SK-N-SH (cell line): ENCODE measurements around the gene PASK. TPM values are rescaled to one million over a fixed set of nuclear protein-coding genes. Genes with fewer than 3 reads are reported as not detected.

Source experiments
- CTCF ChIA-PET: fragments of 300-600, 350-600 bp; formaldehyde crosslinking; extraction: SDS; loops from one replicate; lab custom pipeline; 2021; lab: Yijun Ruan, JAX
- POLR2A ChIA-PET: fragments of 350-600 bp; sonication (Branson Sonifier 250); formaldehyde crosslinking; extraction: SDS; loops from one replicate; lab custom pipeline; 2020; ENCODE audit warnings: antibody characterized with exemption, inconsistent platforms; lab: Yijun Ruan, JAX
- DNase-seq: peaks from one replicate; pipeline ENCODE4 v3.0.0; 2012
- H2AFZ ChIP-seq: fragments of 200-600 bp; sonication (generic); 2 replicates; pipeline ENCODE4 v1.8.1; 2016; ENCODE audit warnings: antibody characterized with exemption, mild to moderate bottlenecking, low read depth
- H3F3A ChIP-seq: fragments of 200-600 bp; sonication (generic); replicated peaks from 2 replicates; pipeline ENCODE3; 2016; ENCODE audit warnings: antibody characterized with exemption, mild to moderate bottlenecking; ENCODE audit not compliant: insufficient read depth
- H3K27ac ChIP-seq, 2 experiments: fragments of 200-500 bp in 1 of 2; fragments of 200-600 bp in 1 of 2; sonication (Bioruptor generic) in 1 of 2; sonication (generic), shearing (Covaris generic) in 1 of 2; 2 replicates each; pipeline versions ENCODE4 v1.5.1 to v1.6.1; 2014 to 2016; ENCODE audit warnings: low read depth in 2 of 2, inconsistent platforms in 1 of 2, low read length in 1 of 2, mild to moderate bottlenecking in 1 of 2, mixed read lengths in 1 of 2
- H3K27me3 ChIP-seq: fragments of 200-600 bp; sonication (generic), shearing (Covaris generic); 2 replicates; pipeline ENCODE4 v1.6.1; 2016; ENCODE audit warnings: mixed run types; ENCODE audit not compliant: insufficient read depth
- H3K36me3 ChIP-seq, 2 experiments: fragments of 200-500 bp in 1 of 2; fragments of 200-600 bp in 1 of 2; sonication (Bioruptor generic) in 1 of 2; sonication (generic) in 1 of 2; replicated peaks in 1 of 2; 2 replicates each; pipeline versions ENCODE3 to v1.5.1; 2014 to 2016; ENCODE audit warnings: low read length in 1 of 2, mild to moderate bottlenecking in 1 of 2; ENCODE audit not compliant: insufficient read depth in 2 of 2, control insufficient read depth in 1 of 2
- H3K4me1 ChIP-seq, 2 experiments: fragments of 200-500 bp in 1 of 2; fragments of 200-600 bp in 1 of 2; sonication (Bioruptor generic) in 1 of 2; sonication (generic), shearing (Covaris generic) in 1 of 2; 2 replicates each; pipeline versions ENCODE4 v1.5.1 to v1.6.1; 2014 to 2016; ENCODE audit warnings: low read depth in 1 of 2, low read length in 1 of 2, mixed run types in 1 of 2; ENCODE audit not compliant: insufficient read depth in 2 of 2, control insufficient read depth in 1 of 2
- H3K4me2 ChIP-seq: fragments of 200-600 bp; sonication (generic), shearing (Covaris generic); 2 replicates; pipeline ENCODE4 v1.6.1; 2017; ENCODE audit warnings: mixed run types
- H3K4me3 ChIP-seq, 2 experiments: fragments of 200-500 bp in 1 of 2; fragments of 200-600 bp in 1 of 2; sonication (Bioruptor generic) in 1 of 2; sonication (generic), shearing (Covaris generic) in 1 of 2; 2 replicates each; pipeline versions ENCODE4 v1.5.1 to v1.8.1; 2014 to 2016; ENCODE audit warnings: low read depth in 2 of 2, inconsistent platforms in 1 of 2, low read length in 1 of 2, mild to moderate bottlenecking in 1 of 2, mixed read lengths in 1 of 2, moderate library complexity in 1 of 2
- H3K79me2 ChIP-seq: fragments of 200-600 bp; sonication (generic); 2 replicates; pipeline ENCODE4 v1.8.1; 2017; ENCODE audit warnings: mild to moderate bottlenecking; ENCODE audit not compliant: insufficient read depth
- H3K9ac ChIP-seq: fragments of 200-600 bp; sonication (generic); 2 replicates; pipeline ENCODE4 v1.6.1; 2017; ENCODE audit warnings: mixed run types
- H3K9me2 ChIP-seq: fragments of 200-600 bp; sonication (generic); 2 replicates; pipeline ENCODE4 v1.6.1; 2017; ENCODE audit warnings: mixed run types
- H3K9me3 ChIP-seq: fragments of 200-600 bp; sonication (generic); 2 replicates; pipeline ENCODE4 v1.6.1; 2017; ENCODE audit warnings: mixed run types, mild to moderate bottlenecking, moderate library complexity
- H4K20me1 ChIP-seq: fragments of 200-600 bp; sonication (generic); 2 replicates; pipeline ENCODE4 v1.6.1; 2017; ENCODE audit warnings: mild to moderate bottlenecking, mixed run types; ENCODE audit not compliant: insufficient read depth
- EZH2phosphoT487 ChIP-seq: fragments of 200-600 bp; sonication (generic); IDR thresholded peaks from 2 replicates; pipeline ENCODE4 v1.6.1; 2017; ENCODE audit warnings: low read depth, mixed run types, mild to moderate bottlenecking, antibody characterized with exemption, moderate library complexity, borderline replicate concordance
- GABPA ChIP-seq: IDR thresholded peaks from 2 replicates; pipeline ENCODE4 v1.4.0; 2012; ENCODE audit warnings: low read depth, mild to moderate bottlenecking
- GATA2 ChIP-seq: sonication (generic); formaldehyde crosslinking; IDR thresholded peaks from 2 replicates; pipeline ENCODE4 v1.5.0; 2020; ENCODE audit warnings: mild to moderate bottlenecking, missing genetic modification reagents
- JUND ChIP-seq: IDR thresholded peaks from 2 replicates; pipeline ENCODE4 v1.4.0; 2012
- MAX ChIP-seq: IDR thresholded peaks from 2 replicates; pipeline ENCODE4 v1.4.0; 2012; ENCODE audit warnings: low read depth
- POLR2AphosphoS5 ChIP-seq: IDR thresholded peaks from 2 replicates; pipeline ENCODE4 v1.6.1; 2012; ENCODE audit warnings: low read depth, low read length
- RCOR1 ChIP-seq: fragments of 150-350 bp; IDR thresholded peaks from 2 replicates; pipeline ENCODE4 v1.6.1; 2017; ENCODE audit warnings: antibody characterized with exemption, low read length
- REST ChIP-seq: IDR thresholded peaks from 2 replicates; pipeline ENCODE4 v1.6.1; 2012; ENCODE audit warnings: mild to moderate bottlenecking, low read depth, low read length, moderate library complexity
- RFX5 ChIP-seq: IDR thresholded peaks from 2 replicates; pipeline ENCODE4 v1.6.1; 2012; ENCODE audit warnings: mild to moderate bottlenecking, improper control_type of control experiment, low read length
- SMC3 ChIP-seq: IDR thresholded peaks from 2 replicates; pipeline ENCODE4 v1.6.1; 2012; ENCODE audit warnings: low read depth, low read length, improper control_type of control experiment
- TCF12 ChIP-seq: IDR thresholded peaks from 2 replicates; pipeline ENCODE4 v1.4.0; 2012
- TEAD4 ChIP-seq: IDR thresholded peaks from 2 replicates; pipeline ENCODE4 v1.4.0; 2012; ENCODE audit warnings: mild to moderate bottlenecking, borderline replicate concordance; ENCODE audit not compliant: insufficient read depth
- YY1 ChIP-seq: IDR thresholded peaks from 2 replicates; pipeline ENCODE4 v1.4.0; 2012; ENCODE audit warnings: low read depth, mild to moderate bottlenecking
- WGBS: methylation state at CpG from one replicate; pipeline ENCODE4 v1.1.6; 2017; ENCODE audit warnings: low lambda C conversion rate; 5-methylcytosine and 5-hydroxymethylcytosine counted together
- polyA plus RNA-seq, 3 experiments: library from polyadenylated mRNA; depleted of rRNA; stranded (reverse); fragments of >200 nt; gene quantifications; 2 replicates each; pipeline ENCODE4 v1.2.3, GENCODE V29; 2012

The PASK gene
- polyA plus RNA-seq, 1 of the 3 experiments (the other 2 are of a cell fraction) = 6.3 TPM

GRCh38 chr2:241074901-241075540 lies 74.3 kb downstream of the PASK start:
- ChIA-PET POLR2A (no interaction called here), CTCF (no interaction called here)
- no peak for DNase-seq
- H3K4me1 ChIP-seq = no peaks in the 10 kb centered on the region; a peak in 1 of 4 replicates
- no peak overlapping the region for H3K4me2 ChIP-seq
- H3K36me3 ChIP-seq = no peaks in the 10 kb centered on the region
- no peak overlapping the region for H3K27ac ChIP-seq
- H3K4me3 ChIP-seq = no peak overlapping the region
- no peaks in the 10 kb centered on the region for H3K79me2 ChIP-seq
- H3K9me2 ChIP-seq = no peaks in the 10 kb centered on the region
- 86% methylated on average over 16 of the region's 16 CpGs for WGBS
- H2AFZ ChIP-seq = no peak overlapping the region
- H3K9ac ChIP-seq = no peak overlapping the region
- TF ChIP-seq RFX5 (no peak), MAX (no peak), JUND (no peak), SMC3 (no peak), TCF12 (no peak), RCOR1 (no peak), YY1 (no peak), REST (no peak), GATA2 (CRISPR knock-in tag) (no peak), TEAD4 (no peak), POLR2AphosphoS5 (no peak), EZH2phosphoT487 (no peak), GABPA (no peak)
- no peaks in the 10 kb centered on the region for H4K20me1 ChIP-seq
- H3K27me3 ChIP-seq = no peaks in the 10 kb centered on the region
- H3K9me3 ChIP-seq = no peaks in the 10 kb centered on the region
- no peaks in the 10 kb centered on the region for H3F3A ChIP-seq

GRCh38 chr2:241074065-241074818 lies 75.0 kb downstream of the PASK start:
- Histone ChIP-seq H3K9me3 (no peaks in the 10 kb centered on the region), H3K4me1 (no peaks in the 10 kb centered on the region; a peak in 1 of 4 replicates), H2AFZ (no peak overlapping the region), H3K27ac (no peak overlapping the region), H3K36me3 (no peaks in the 10 kb centered on the region), H3K79me2 (no peaks in the 10 kb centered on the region), H3K9ac (no peak overlapping the region), H3K27me3 (no peaks in the 10 kb centered on the region), H3K9me2 (no peaks in the 10 kb centered on the region), H3K4me2 (no peak overlapping the region), H3F3A (no peaks in the 10 kb centered on the region), H4K20me1 (no peaks in the 10 kb centered on the region), H3K4me3 (no peak overlapping the region)
- ChIA-PET CTCF (no interaction called here), POLR2A (no interaction called here)
- WGBS = 81% methylated on average over 16 of the region's 16 CpGs
- TF ChIP-seq POLR2AphosphoS5 = no peak
- no peak for TF ChIP-seq YY1
- no peak for DNase-seq
